Stimulated activated naive CD4-positive, alpha-beta T cell (primary cell): Measurements from ENCODE around the gene UQCRHL.
"Not testable (repeated sequence)": the region's sequence is repeated elsewhere in the genome, so short reads cannot be mapped to it uniquely, and the experiment has no call there.

Experiments used
- DNase-seq, 6 experiments: peaks; one replicate each; lab custom pipeline; 2025; lab: John Stamatoyannopoulos, UW

Gene UQCRHL

DNA sequence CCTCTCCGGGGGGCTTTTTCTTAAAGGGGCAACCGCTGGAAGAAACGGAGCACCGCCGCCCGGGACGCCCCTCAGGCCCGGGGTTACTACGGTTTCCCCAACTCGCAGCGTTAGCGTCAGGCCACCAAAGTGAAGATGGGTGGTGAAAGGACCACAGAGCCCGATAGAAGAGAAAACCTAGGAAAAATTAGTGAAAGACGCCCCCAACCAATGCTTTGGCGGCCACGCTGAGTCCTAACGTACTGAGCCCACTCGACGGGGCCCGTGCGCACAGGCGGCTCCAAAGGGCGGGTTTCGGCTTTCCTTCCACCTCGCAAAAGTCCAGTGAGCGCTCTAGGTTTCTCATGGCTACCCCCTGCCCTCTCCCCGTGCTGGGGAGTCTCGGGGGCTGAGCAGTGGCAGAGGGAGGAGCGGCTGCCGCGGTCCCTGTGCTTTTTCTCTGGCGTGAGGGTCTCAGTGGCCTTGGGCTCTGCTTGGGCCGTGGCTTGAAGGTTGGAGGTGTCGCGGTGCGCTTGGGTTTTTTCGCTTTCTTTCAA is 27.8 kb upstream of the UQCRHL start:
- peak in 2 of 6 experiments; percentile 76 to 89 for DNase-seq

- DNase-seq = peak; percentile 79 to 97 (median 88)
Observed at GRCh38 chr1:15834406-15835204, 27.2 kb upstream of the UQCRHL start.

GRCh38 chr1:15833842-15834405 is 26.5 kb upstream of the UQCRHL start:
- DNase-seq = no peak

GRCh38 chr1:15833069-15833679 is 25.7 kb upstream of the UQCRHL start:
- DNase-seq = peak; percentile 18 to 66 (median 42)

DNA sequence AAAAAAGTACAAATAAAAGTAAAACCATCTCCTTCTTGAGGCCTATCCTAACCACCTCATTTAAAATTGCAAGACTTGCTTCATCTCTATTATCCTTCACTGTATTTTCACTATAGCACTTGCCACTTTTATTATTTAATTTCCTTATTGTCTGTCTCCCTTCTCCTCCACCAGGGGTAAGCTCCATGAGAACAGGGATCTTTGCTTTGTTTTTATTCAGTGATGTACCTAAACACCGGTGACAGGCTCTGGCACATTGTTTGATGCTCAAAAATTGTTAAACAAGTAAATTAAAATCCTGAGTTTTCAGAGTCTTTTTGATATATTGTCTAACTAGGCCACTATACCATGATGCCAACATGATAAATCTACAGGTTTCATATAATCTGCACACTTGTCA is 22.8 kb upstream of the UQCRHL start:
- DNase-seq = no peak

- DNase-seq = not testable (repeated sequence)
Observed at GRCh38 chr1:15828931-15829330, 21.5 kb upstream of the UQCRHL start.

GRCh38 chr1:15827567-15827966 is 20.1 kb upstream of the UQCRHL start:
- DNase-seq = not testable (repeated sequence)

DNA sequence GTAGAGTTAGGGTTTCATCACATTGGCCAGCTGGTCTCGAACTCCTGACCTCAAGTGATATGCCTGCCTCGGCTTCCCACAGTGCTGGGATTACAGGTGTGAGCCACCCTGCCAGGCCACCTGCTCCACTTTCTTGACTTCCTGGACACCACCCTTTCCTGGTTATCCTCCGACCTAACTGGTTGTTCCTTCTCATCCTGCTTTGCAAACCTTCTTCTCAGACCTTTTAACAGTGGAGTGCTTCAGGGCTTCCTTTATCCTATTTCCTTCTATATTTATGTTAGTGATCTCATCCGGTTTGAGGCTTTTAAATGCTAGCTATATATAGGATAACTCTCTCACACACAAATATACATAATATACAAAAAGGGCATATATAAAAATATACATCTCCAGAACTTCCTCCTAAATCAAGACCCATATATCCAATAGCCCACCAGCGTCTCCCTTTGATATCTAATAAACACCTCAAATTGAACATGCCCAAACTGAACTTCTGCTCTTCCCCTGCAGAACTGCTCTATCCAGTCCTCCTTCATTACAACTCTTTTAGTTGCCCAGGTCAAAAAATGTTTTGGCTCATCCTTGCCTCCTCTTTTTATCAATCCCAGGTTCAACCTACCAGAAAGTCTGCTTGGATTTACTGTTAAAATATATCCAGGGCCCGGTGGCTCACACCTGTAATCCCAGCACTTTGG is 19.5 kb upstream of the UQCRHL start:
- DNase-seq = no peak

DNA sequence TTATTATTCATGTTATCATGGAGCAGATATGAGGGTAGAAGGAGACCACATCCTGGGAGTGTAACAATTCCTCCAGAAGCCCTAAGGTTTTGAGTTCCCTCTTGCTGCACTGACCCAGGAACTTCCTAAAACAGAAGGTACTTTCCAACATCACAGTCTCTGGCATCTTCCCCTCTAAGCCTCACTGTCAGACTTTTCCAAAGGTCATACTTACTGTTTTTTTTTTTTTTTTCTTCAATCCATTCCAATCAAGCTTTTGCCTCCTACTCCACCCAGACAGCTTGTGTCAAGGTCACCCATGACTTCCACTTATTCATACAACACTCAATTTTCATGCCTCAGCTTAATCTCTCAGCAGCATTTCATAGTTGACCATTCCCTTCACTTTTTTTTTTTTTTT is 18.4 kb upstream of the UQCRHL start:
- no peak for DNase-seq

GRCh38 chr1:15820478-15820877 is 13.0 kb upstream of the UQCRHL start:
- no peak for DNase-seq

DNA sequence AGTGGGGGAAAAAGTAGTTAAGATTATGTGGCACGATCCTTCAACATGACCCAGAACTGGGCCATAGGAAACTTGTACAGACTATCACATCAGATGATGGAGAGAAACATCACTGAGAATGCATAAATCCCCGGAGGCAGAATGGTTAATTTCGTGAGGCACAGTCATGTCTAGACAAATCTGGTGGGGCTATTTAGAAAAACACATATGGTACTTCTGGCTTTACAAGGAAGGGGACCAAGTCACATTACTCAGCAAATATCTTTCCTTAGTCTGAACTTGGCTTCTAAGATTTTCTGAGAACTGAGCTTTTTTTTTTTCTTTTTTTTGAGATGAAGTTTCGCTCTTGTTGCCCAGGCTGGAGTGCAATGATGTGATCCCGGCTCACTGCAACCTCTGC is 9.2 kb upstream of the UQCRHL start:
- no peak for DNase-seq

- no peak for DNase-seq
Observed at GRCh38 chr1:15810073-15810472, 2.6 kb upstream of the UQCRHL start.

- no peak for DNase-seq
Observed at GRCh38 chr1:15808955-15809354, 1.5 kb upstream of the UQCRHL start.

DNA sequence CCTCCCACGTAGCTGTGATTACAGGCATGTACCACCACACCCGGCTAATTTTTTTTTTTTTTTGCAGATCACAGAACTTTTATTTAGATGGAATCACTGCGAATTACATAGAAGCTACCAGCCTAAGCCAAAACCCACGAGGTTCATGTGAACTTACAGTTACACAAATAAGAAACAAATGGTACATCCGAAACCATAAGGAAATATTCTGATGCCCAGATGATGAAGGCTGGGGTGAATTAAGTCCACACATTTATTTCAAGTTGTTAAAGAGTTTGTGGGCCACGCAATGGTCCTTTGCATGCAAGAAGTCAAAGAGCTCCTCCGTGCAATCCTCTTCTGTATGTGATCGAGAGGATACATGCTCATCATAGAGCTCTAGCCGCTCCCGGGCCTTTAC is 328 bp downstream of the UQCRHL start:
- DNase-seq = no peak

DNA sequence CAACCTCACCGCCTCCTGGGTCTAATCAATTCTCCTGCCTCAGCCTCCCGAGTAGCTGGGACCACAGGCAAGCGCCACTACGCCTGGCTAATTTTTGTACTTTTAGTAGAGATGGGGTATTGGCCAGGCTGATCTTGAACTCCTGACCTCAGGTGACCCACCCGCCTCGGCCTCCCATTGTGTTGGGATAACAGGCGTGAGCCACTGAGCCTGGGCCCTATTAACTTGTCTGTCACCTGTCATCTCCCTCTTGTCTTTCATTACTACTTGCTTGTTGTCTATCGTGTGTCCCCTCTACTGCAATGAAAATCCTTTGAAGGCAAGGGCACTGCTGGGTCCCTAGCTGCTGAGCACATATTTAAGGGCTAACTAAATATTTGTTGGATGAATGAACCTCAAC is 3.4 kb downstream of the UQCRHL start:
- DNase-seq = no peak

DNA sequence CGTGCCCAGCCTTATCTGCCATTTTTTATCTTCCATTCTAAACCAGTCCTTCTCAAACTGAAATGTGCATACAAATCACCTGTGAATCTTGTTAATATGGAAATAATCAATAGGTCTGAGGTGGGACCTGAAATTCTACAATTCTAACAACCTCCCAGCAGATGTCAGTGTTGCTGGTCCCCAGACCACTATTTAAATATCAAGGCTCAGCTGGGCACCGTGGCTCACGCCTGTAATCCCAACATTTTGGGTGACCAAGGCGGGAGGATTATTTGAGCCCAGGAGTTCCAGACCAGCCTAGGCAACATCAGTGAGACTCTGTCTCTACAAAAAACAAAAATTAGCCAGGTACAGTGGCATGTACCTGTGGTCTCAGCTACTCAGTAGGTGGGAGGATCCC is 4.1 kb downstream of the UQCRHL start:
- peak in 3 of 6 experiments; percentile 1 to 17 (median 14) for DNase-seq

- DNase-seq = no peak
Observed at GRCh38 chr1:15802234-15802965, 5.0 kb downstream of the UQCRHL start.

GRCh38 chr1:15799928-15800835 is 7.3 kb downstream of the UQCRHL start:
- DNase-seq = no peak

GRCh38 chr1:15799004-15799867 is 8.2 kb downstream of the UQCRHL start:
- DNase-seq = no peak
